Loucy (cell line): ENCODE measurements around the gene KLHL35.

ENCODE experiments used
- CTCF ChIP-seq: fragments of 200-600 bp; sonication (generic); conservative IDR thresholded peaks from 2 replicates; pipeline ENCODE4 v1.5.1; 2014; ENCODE audit warnings: mild to moderate bottlenecking, antibody characterized with exemption, low read length
- EZH2phosphoT487 ChIP-seq: fragments of 200-600 bp; IDR thresholded peaks from 2 replicates; pipeline ENCODE4 v1.6.1; 2018; ENCODE audit warnings: antibody characterized with exemption, mild to moderate bottlenecking, moderate library complexity, borderline replicate concordance

- TF ChIP-seq CTCF (no peak), EZH2phosphoT487 (no peak)
Observed at GRCh38 chr11:75474878-75475766, 42.1 kb upstream of the KLHL35 start.
